Measurements from ENCODE around the gene CRISP2. TPM values are rescaled to one million over a fixed set of nuclear protein-coding genes. Genes with fewer than 3 reads are reported as not detected.

CRISP2 gene
- total and polyA plus RNA-seq, 2 of the 8 experiments (the other 6 are each of a cell fraction or from before 2014, with no cell fraction given), result 0.06 TPM; not detected in 1

GRCh38 chr6:49675816-49676215, 37.5 kb downstream of the CRISP2 start:
- no peak overlapping the region for H3K4me3 ChIP-seq (ENCODE audit: extremely low read depth in 1 of 4, insufficient read depth in 2 of 4, low read depth in 3 of 4, low read length in 4 of 4)
- H3K79me2 ChIP-seq (ENCODE audit: control insufficient read depth in 1 of 2, insufficient read depth in 2 of 2, low read length in 2 of 2), result no peaks in the 10 kb centered on the region
- no peak overlapping the region for H3K4ac ChIP-seq (replicated peaks; ENCODE audit: insufficient read length, low read depth, low read length)
- H3K9me3 ChIP-seq (ENCODE audit: insufficient read depth in 2 of 2, low read depth in 1 of 2, low read length in 1 of 2), result no peaks in the 10 kb centered on the region
- no peak overlapping the region for H2BK5ac ChIP-seq (ENCODE audit: low read depth, low read length)
- no peak overlapping the region for H3K18ac ChIP-seq (ENCODE audit: extremely low read depth, low read length)
- DNase-seq (ENCODE audit: low read depth in 1 of 2, low spot score in 2 of 2) (no peak), FAIRE-seq (no peak)
- H4K20me1 ChIP-seq (replicated peaks in 1 of 2; ENCODE audit: control insufficient read depth in 1 of 2, insufficient read depth in 2 of 2, low read length in 2 of 2), result no peaks in the 10 kb centered on the region
- TF ChIP-seq SRF (IDR thresholded peaks at IDR 0.05; ENCODE audit: low read depth, low read length), result no peak
- TF ChIP-seq MAFK (IDR thresholded peaks at IDR 0.05; ENCODE audit: low read depth, low read length), result no peak
- H2BK12ac ChIP-seq (ENCODE audit: low read depth, low read length), result no peak overlapping the region
- no peaks in the 10 kb centered on the region for H3K23me2 ChIP-seq (ENCODE audit: low read depth, low read length)
- H3K4me1 ChIP-seq (replicated peaks in 1 of 4; ENCODE audit: control insufficient read depth in 3 of 4, insufficient read depth in 4 of 4, low read length in 3 of 4), result no peaks in the 10 kb centered on the region
- CTCF ChIA-PET (ENCODE audit: partially characterized antibody), result interaction anchor here (1.3 kb wide), 1 partner anchor 69 kb away, joined by 3 read pairs; no protein-coding TSS in a partner anchor
- no peak overlapping the region for H4K8ac ChIP-seq (ENCODE audit: extremely low read depth, insufficient read depth, low read length)
- H3K14ac ChIP-seq (ENCODE audit: insufficient read length), result no peak overlapping the region
- peaks cover 0 to 2% (median 0%) of the 10 kb centered on the region in 4 experiments; a peak in 1 of 7 replicates for H3K27me3 ChIP-seq (replicated peaks in 1 of 4; ENCODE audit: control insufficient read depth in 3 of 4, extremely low read depth in 1 of 4, insufficient read depth in 3 of 4, low read length in 3 of 4)
- H3K36me3 ChIP-seq (ENCODE audit: control insufficient read depth in 2 of 4, insufficient read depth in 4 of 4, low read length in 3 of 4), result no peaks in the 10 kb centered on the region
- H2BK15ac ChIP-seq (ENCODE audit: low read length), result no peak overlapping the region
- H2BK120ac ChIP-seq (replicated peaks; ENCODE audit: low read depth, low read length), result no peak overlapping the region
- no peak overlapping the region for H3K27ac ChIP-seq (ENCODE audit: low read depth, low read length)
- no peak overlapping the region for H2BK20ac ChIP-seq (ENCODE audit: low read length)
- 95% methylated on average over 1 of the region's 1 CpG; no CpG with 5 or more reads in 1 of the 2 experiments for WGBS, 2 experiments (ENCODE audit: extremely low coverage in 1 of 2, insufficient coverage in 1 of 2, insufficient read length in 1 of 2, insufficient replicate concordance in 2 of 2, low coverage in 1 of 2, low lambda C conversion rate in 2 of 2, missing lambda C conversion rate in 1 of 2)
- H3K23ac ChIP-seq (ENCODE audit: insufficient read length), result no peak overlapping the region
- no peak overlapping the region for H3K9ac ChIP-seq (replicated peaks in 1 of 4; ENCODE audit: extremely low read depth in 1 of 4, low read depth in 3 of 4, low read length in 3 of 4)
- no peaks in the 10 kb centered on the region for H3K79me1 ChIP-seq (ENCODE audit: low read depth, low read length)
- H4K5ac ChIP-seq (ENCODE audit: insufficient read length, low read depth, low read length), result no peak overlapping the region
- H2AK5ac ChIP-seq (ENCODE audit: low read depth, low read length), result no peak overlapping the region
- no peak overlapping the region for H3K56ac ChIP-seq (replicated peaks; ENCODE audit: insufficient read length, low read depth, low read length)
- no peak overlapping the region for H4K91ac ChIP-seq (replicated peaks; ENCODE audit: insufficient read length, low read length)
- no peak overlapping the region for H3K4me2 ChIP-seq (ENCODE audit: insufficient read depth in 1 of 2, low read depth in 2 of 2, low read length in 2 of 2)
- H2AFZ ChIP-seq (ENCODE audit: low read length), result no peak overlapping the region
- POLR2A ChIA-PET (ENCODE audit: partially characterized antibody), result no interaction called here

All from H1 (cell line).